IMR-90 (cell line): ENCODE data around the gene PDLIM5. TPM values are rescaled to one million over a fixed set of nuclear protein-coding genes. Genes with fewer than 3 reads are reported as not detected.

Experiments used
- ATAC-seq: fragments of 200-7000 bp; cut with Tn5 transposase; 2 replicates; pipeline ENCODE4 v1.9.1; 2020; ENCODE audit warnings: low read depth, mild to moderate bottlenecking, moderate library complexity
- BruUV-seq: library from RNA; stranded (reverse); fragments of 400-500 nt; replicated peaks from 2 replicates; lab custom pipeline; 2021; lab: Mats Ljungman, UMichigan
- CTCF ChIA-PET: fragments of 300-600 bp; formaldehyde crosslinking; extraction: SDS; loops from one replicate; lab custom pipeline; 2021; ENCODE audit warnings: antibody characterized with exemption; lab: Yijun Ruan, JAX
- POLR2A ChIA-PET: fragments of 300-600 bp; sonication (Branson Sonifier 250); formaldehyde crosslinking; loops from one replicate; lab custom pipeline; 2022; ENCODE audit warnings: antibody characterized with exemption; ENCODE audit not compliant: unreplicated experiment; lab: Charles Lee
- DNase-seq: peaks from one replicate; pipeline ENCODE4 v3.0.0; 2013
- H2AFZ ChIP-seq: replicated peaks from 2 replicates; pipeline ENCODE3; 2013; ENCODE audit warnings: low read length, mild to moderate bottlenecking; ENCODE audit not compliant: poor library complexity
- H2AK5ac ChIP-seq: 2 replicates; pipeline ENCODE4 v1.6.1; 2013; ENCODE audit warnings: low read depth, low read length, inconsistent platforms
- H2AK9ac ChIP-seq: replicated peaks from 2 replicates; pipeline ENCODE3; 2013; ENCODE audit warnings: mild to moderate bottlenecking, low read depth, low read length, moderate library complexity; ENCODE audit not compliant: poor library complexity
- H2BK120ac ChIP-seq: 2 replicates; pipeline ENCODE4 v1.6.1; 2013; ENCODE audit warnings: low read depth, low read length, inconsistent platforms
- H2BK15ac ChIP-seq: 3 replicates; pipeline ENCODE4 v1.6.1; 2013; ENCODE audit warnings: low read depth, low read length, inconsistent platforms
- H2BK20ac ChIP-seq: 2 replicates; pipeline ENCODE4 v1.6.1; 2013; ENCODE audit warnings: low read depth, mild to moderate bottlenecking, inconsistent platforms, low read length, moderate library complexity
- H2BK5ac ChIP-seq: 2 replicates; pipeline ENCODE4 v1.6.1; 2013; ENCODE audit warnings: mild to moderate bottlenecking, low read depth, low read length, inconsistent platforms; ENCODE audit not compliant: poor library complexity, severe bottlenecking
- H3K14ac ChIP-seq: replicated peaks from 2 replicates; pipeline ENCODE4 v1.6.1; 2013; ENCODE audit warnings: low read depth, low read length, inconsistent platforms
- H3K18ac ChIP-seq: 2 replicates; pipeline ENCODE4 v1.6.1; 2013; ENCODE audit warnings: low read depth, low read length, control low read depth
- H3K23ac ChIP-seq: 2 replicates; pipeline ENCODE4 v1.6.1; 2013; ENCODE audit warnings: low read depth, low read length, inconsistent platforms
- H3K27ac ChIP-seq: 2 replicates; pipeline ENCODE4 v1.5.1; 2013; ENCODE audit warnings: mild to moderate bottlenecking, control low read depth, low read length; ENCODE audit not compliant: insufficient read depth
- H3K27me3 ChIP-seq: 2 replicates; pipeline ENCODE4 v1.6.1; 2013; ENCODE audit warnings: low read length; ENCODE audit not compliant: control insufficient read depth, insufficient read depth
- H3K36me3 ChIP-seq: 2 replicates; pipeline ENCODE4 v1.6.1; 2013; ENCODE audit warnings: low read length, mixed read lengths; ENCODE audit not compliant: control insufficient read depth, insufficient read depth
- H3K4ac ChIP-seq: 2 replicates; pipeline ENCODE4 v1.6.1; 2013; ENCODE audit warnings: low read depth, low read length, inconsistent platforms
- H3K4me1 ChIP-seq: 2 replicates; pipeline ENCODE4 v1.6.1; 2013; ENCODE audit warnings: low read length, mixed read lengths; ENCODE audit not compliant: control insufficient read depth, insufficient read depth
- H3K4me2 ChIP-seq: 2 replicates; pipeline ENCODE4 v1.6.1; 2013; ENCODE audit warnings: low read depth, mild to moderate bottlenecking, control low read depth, low read length, moderate library complexity
- H3K4me3 ChIP-seq: 2 replicates; pipeline ENCODE4 v1.5.1; 2013; ENCODE audit warnings: low read depth, mild to moderate bottlenecking, control low read depth, low read length, moderate library complexity; ENCODE audit not compliant: insufficient read depth
- H3K56ac ChIP-seq: 2 replicates; pipeline ENCODE4 v1.6.1; 2013; ENCODE audit warnings: low read length, inconsistent platforms; ENCODE audit not compliant: insufficient read depth; ENCODE audit errors: extremely low read depth
- H3K79me1 ChIP-seq, 2 experiments: 2 replicates each; pipeline ENCODE4 v1.6.1; 2013; ENCODE audit warnings: low read length in 2 of 2, inconsistent platforms in 1 of 2, low read depth in 1 of 2
- H3K9ac ChIP-seq: 2 replicates; pipeline ENCODE4 v1.6.1; 2013; ENCODE audit warnings: low read depth, low read length, control low read depth
- H3K9me1 ChIP-seq: 2 replicates; pipeline ENCODE4 v1.6.1; 2013; ENCODE audit warnings: low read length, inconsistent platforms; ENCODE audit not compliant: insufficient read depth
- H3K9me3 ChIP-seq: 2 replicates; pipeline ENCODE4 v1.6.1; 2013; ENCODE audit warnings: low read length; ENCODE audit not compliant: control insufficient read depth, insufficient read depth
- H4K20me1 ChIP-seq: 2 replicates; pipeline ENCODE4 v1.6.1; 2013; ENCODE audit warnings: low read length, inconsistent platforms; ENCODE audit not compliant: insufficient read depth
- H4K5ac ChIP-seq: 2 replicates; pipeline ENCODE4 v1.6.1; 2013; ENCODE audit warnings: mild to moderate bottlenecking, low read depth, low read length, control low read depth
- H4K8ac ChIP-seq, 2 experiments: 2 replicates each; pipeline ENCODE4 v1.6.1; 2013; ENCODE audit warnings: low read depth in 2 of 2, low read length in 2 of 2, control low read depth in 1 of 2, inconsistent platforms in 1 of 2
- H4K91ac ChIP-seq: 2 replicates; pipeline ENCODE4 v1.6.1; 2013; ENCODE audit warnings: low read depth, low read length, inconsistent platforms; ENCODE audit not compliant: insufficient read depth
- CEBPB ChIP-seq: IDR thresholded peaks from 2 replicates; pipeline ENCODE4 v1.6.1; 2012; ENCODE audit warnings: low read depth, low read length, improper control_type of control experiment
- CHD1 ChIP-seq: IDR thresholded peaks from 2 replicates; pipeline ENCODE4 v1.6.1; 2012; ENCODE audit warnings: low read depth, low read length, improper control_type of control experiment
- FOS ChIP-seq: fragments of 150-350 bp; IDR thresholded peaks from 2 replicates; pipeline ENCODE4 v1.6.1; 2016; ENCODE audit warnings: low read depth, low read length
- MAFK ChIP-seq: IDR thresholded peaks from 2 replicates; pipeline ENCODE4 v1.6.1; 2012; ENCODE audit warnings: low read depth, low read length, improper control_type of control experiment
- MAZ ChIP-seq: IDR thresholded peaks from 2 replicates; pipeline ENCODE4 v1.6.1; 2012; ENCODE audit warnings: low read depth, mild to moderate bottlenecking, low read length, improper control_type of control experiment, moderate library complexity, borderline replicate concordance
- MXI1 ChIP-seq: IDR thresholded peaks from 2 replicates; pipeline ENCODE4 v1.6.1; 2012; ENCODE audit warnings: low read depth, mild to moderate bottlenecking, low read length, moderate library complexity, borderline replicate concordance
- NFE2L2 ChIP-seq: fragments of 150-350 bp; IDR thresholded peaks from 2 replicates; pipeline ENCODE4 v1.6.1; 2016; ENCODE audit warnings: low read depth, mild to moderate bottlenecking, low read length
- POLR2A ChIP-seq: IDR thresholded peaks from 2 replicates; pipeline ENCODE4 v1.6.1; 2012; ENCODE audit warnings: mild to moderate bottlenecking, low read depth, low read length
- RCOR1 ChIP-seq: IDR thresholded peaks from 2 replicates; pipeline ENCODE4 v1.6.1; 2012; ENCODE audit warnings: mild to moderate bottlenecking, low read length, improper control_type of control experiment; ENCODE audit not compliant: insufficient replicate concordance
- RFX5 ChIP-seq: IDR thresholded peaks from 2 replicates; pipeline ENCODE4 v1.8.0; 2012; ENCODE audit warnings: low read depth, mild to moderate bottlenecking, low read length, moderate library complexity
- SMC3 ChIP-seq: fragments of 150-350 bp; IDR thresholded peaks from 2 replicates; pipeline ENCODE4 v1.6.1; 2016; ENCODE audit warnings: low read depth, mild to moderate bottlenecking, antibody characterized with exemption, low read length, moderate library complexity
- USF2 ChIP-seq: fragments of 150-350 bp; IDR thresholded peaks from 2 replicates; pipeline ENCODE4 v1.6.1; 2017; ENCODE audit warnings: mild to moderate bottlenecking, antibody characterized with exemption, low read length, low read depth
- WGBS, 2 experiments: methylation state at CpG; one replicate each; pipeline versions ENCODE4 v1.1.5 to v1.1.7; 2013; ENCODE audit warnings: missing lambda C conversion rate in 2 of 2; ENCODE audit not compliant: insufficient read length in 1 of 2; ENCODE audit errors: extremely low coverage in 2 of 2; 5-methylcytosine and 5-hydroxymethylcytosine counted together
- dilution Hi-C: fragments of 300-500 bp; cut with HindIII; formaldehyde crosslinking; loops from one replicate; pipeline ENCODE4 v1.14.3; 2018; ENCODE audit warnings: low sequenced_read_pairs; ENCODE audit not compliant: unreplicated experiment
- in situ Hi-C: fragments of 300-500 bp; cut with MboI; formaldehyde crosslinking; loops from 3 replicates; pipeline ENCODE4 v1.14.3; 2019; ENCODE audit warnings: low sequenced_read_pairs, inconsistent platforms, mixed read lengths
- intact Hi-C: fragments of 100-400 bp; cut with micrococcal nuclease; formaldehyde crosslinking; loops from 2 replicates; pipeline ENCODE4 v1.10.0; 2022
- polyA plus RNA-seq, 3 experiments: library from polyadenylated mRNA; depleted of rRNA; stranded (reverse); fragments of >200 nt; gene quantifications; 2 replicates each; pipeline ENCODE4 v1.2.3, GENCODE V29; 2012; ENCODE audit warnings: low replicate concordance in 1 of 3
- total RNA-seq: library from RNA; depleted of rRNA; stranded (reverse); fragments of >200 nt; gene quantifications from 2 replicates; pipeline ENCODE4 v1.2.3, GENCODE V29; 2012
- TF ChIP-seq, protein P1 (sequence below): conservative IDR thresholded peaks from 2 replicates; pipeline ENCODE4 v1.5.1; 2012; ENCODE audit warnings: mild to moderate bottlenecking, low read depth, low read length, improper control_type of control experiment
- TF ChIP-seq, protein P2 (sequence below): fragments of 150-350 bp; IDR thresholded peaks from 2 replicates; pipeline ENCODE4 v1.6.1; 2016; ENCODE audit warnings: low read depth, mild to moderate bottlenecking, low read length, moderate library complexity, borderline replicate concordance

PDLIM5 gene
- total and polyA plus RNA-seq, 2 of the 4 experiments (the other 2 are of a cell fraction), result 96.5 to 188 TPM

DNA sequence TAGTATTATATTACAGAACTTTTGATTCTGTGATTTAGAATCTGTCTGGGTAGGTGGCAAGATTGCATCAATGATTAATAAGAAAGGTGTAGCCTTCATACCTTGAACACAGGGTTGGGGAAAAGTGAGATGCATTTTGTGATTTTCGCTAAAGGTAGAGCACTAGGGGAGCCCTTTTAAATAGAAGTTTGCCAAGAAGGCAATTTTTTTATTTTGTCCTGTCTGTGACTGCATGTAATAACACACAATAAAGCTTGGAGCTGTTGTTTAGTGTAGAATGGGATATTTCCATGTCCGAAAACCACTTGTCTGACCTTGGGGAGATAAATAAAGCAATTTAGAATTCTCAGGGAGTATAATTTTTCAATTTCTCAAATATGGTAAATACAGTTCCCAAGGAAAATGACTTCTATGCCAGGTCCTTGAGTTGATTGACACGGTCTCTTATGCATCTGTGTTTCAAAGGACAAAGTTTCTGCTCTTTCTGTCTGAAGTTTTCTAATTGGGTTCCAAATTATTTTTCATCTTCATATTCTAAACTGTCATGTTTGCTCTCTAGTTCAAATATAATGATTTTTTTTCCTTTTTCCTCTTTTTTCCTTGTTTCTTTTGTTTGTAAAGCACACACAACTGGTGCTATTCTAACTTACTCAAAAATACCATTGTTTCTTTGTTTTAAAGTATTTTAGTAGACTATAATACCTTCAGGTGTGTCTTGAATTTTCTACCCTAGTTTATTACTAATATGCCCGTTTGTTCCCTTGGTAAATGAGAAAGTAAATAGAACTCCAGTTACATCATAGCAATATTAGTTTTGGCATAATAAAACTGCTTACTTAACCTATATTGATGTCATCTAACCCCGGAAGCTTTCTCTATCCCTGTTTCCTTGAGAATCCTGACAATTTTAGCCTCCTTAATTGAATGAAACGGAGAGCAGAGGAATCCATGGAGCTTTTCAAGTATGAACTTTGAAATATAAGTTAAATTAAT, 218.2 kb downstream of the PDLIM5 start:
- Histone ChIP-seq H2BK5ac (no peak overlapping the region), H3K4me2 (no peak overlapping the region), H2BK120ac (no peak overlapping the region), H3K4me1 (no peaks in the 10 kb centered on the region), H3K18ac (no peak overlapping the region), H3K27ac (no peak overlapping the region), H4K8ac (no peak overlapping the region), H3K4ac (no peak overlapping the region), H3K79me1 (peaks cover 0 to 2% of the 10 kb centered on the region in 2 experiments; a peak in 1 of 4 replicates), H3K56ac (no peak overlapping the region), H3K9me3 (no peaks in the 10 kb centered on the region), H2AK9ac (no peak overlapping the region), H3K36me3 (no peaks in the 10 kb centered on the region), H2BK15ac (no peak overlapping the region), H2AFZ (no peak overlapping the region), H2BK20ac (no peak overlapping the region), H2AK5ac (no peak overlapping the region), H3K14ac (no peak overlapping the region), H3K9me1 (peaks cover 3% of the 10 kb centered on the region; the same call in 1 of the 2 replicates), H3K27me3 (no peaks in the 10 kb centered on the region), H3K9ac (no peak overlapping the region), H4K5ac (no peak overlapping the region), H3K23ac (no peak overlapping the region), H4K91ac (no peak overlapping the region), H4K20me1 (no peaks in the 10 kb centered on the region), H3K4me3 (no peak overlapping the region)
- WGBS, 2 experiments, result no CpG with 5 or more reads among the region's 6 CpGs
- dilution Hi-C loops (no loop called here), in situ Hi-C loops (no loop called here), intact Hi-C loops (no loop called here)
- BruUV-seq, result no TSS peak
- no peak for ATAC-seq
- POLR2A ChIA-PET, result no interaction called here
- CTCF ChIA-PET, result no interaction called here
- no peak for DNase-seq
- TF ChIP-seq NFE2L2 (no peak), POLR2A (no peak), USF2 (no peak), MXI1 (no peak), RCOR1 (no peak), CEBPB (no peak), CHD1 (no peak), SMC3 (no peak), MAZ (no peak), FOS (no peak), MAFK (no peak), RFX5 (no peak)
- TF ChIP-seq, protein P1, sequence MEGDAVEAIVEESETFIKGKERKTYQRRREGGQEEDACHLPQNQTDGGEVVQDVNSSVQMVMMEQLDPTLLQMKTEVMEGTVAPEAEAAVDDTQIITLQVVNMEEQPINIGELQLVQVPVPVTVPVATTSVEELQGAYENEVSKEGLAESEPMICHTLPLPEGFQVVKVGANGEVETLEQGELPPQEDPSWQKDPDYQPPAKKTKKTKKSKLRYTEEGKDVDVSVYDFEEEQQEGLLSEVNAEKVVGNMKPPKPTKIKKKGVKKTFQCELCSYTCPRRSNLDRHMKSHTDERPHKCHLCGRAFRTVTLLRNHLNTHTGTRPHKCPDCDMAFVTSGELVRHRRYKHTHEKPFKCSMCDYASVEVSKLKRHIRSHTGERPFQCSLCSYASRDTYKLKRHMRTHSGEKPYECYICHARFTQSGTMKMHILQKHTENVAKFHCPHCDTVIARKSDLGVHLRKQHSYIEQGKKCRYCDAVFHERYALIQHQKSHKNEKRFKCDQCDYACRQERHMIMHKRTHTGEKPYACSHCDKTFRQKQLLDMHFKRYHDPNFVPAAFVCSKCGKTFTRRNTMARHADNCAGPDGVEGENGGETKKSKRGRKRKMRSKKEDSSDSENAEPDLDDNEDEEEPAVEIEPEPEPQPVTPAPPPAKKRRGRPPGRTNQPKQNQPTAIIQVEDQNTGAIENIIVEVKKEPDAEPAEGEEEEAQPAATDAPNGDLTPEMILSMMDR, result no peak
- TF ChIP-seq, protein P2, sequence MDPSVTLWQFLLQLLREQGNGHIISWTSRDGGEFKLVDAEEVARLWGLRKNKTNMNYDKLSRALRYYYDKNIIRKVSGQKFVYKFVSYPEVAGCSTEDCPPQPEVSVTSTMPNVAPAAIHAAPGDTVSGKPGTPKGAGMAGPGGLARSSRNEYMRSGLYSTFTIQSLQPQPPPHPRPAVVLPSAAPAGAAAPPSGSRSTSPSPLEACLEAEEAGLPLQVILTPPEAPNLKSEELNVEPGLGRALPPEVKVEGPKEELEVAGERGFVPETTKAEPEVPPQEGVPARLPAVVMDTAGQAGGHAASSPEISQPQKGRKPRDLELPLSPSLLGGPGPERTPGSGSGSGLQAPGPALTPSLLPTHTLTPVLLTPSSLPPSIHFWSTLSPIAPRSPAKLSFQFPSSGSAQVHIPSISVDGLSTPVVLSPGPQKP, result no peak
